Myocyte (in vitro differentiated cells): ENCODE measurements around the gene TBX6. TPM values are rescaled to one million over a fixed set of nuclear protein-coding genes. Genes with fewer than 3 reads are reported as not detected.

ENCODE experiments used
- DNase-seq: peaks from one replicate; pipeline ENCODE4 v3.0.0-alpha.2; 2012; ENCODE audit warnings: low read depth
- total RNA-seq: library from RNA; depleted of rRNA; stranded (reverse); fragments of >200 nt; gene quantifications from 2 replicates; pipeline ENCODE4 v1.2.3, GENCODE V29; 2014

The TBX6 gene
- total RNA-seq, 1 donor from 2014 or later, result 0.45 TPM

GRCh38 chr16:30087181-30087898, 4.4 kb downstream of the TBX6 start:
- no peak for DNase-seq

- no peak for DNase-seq
Measured at GRCh38 chr16:30086291-30087140, 5.2 kb downstream of the TBX6 start.

- DNase-seq, result no peak
Measured at GRCh38 chr16:30085820-30086219, 5.9 kb downstream of the TBX6 start.

GRCh38 chr16:30085247-30085646, 6.5 kb downstream of the TBX6 start:
- no peak for DNase-seq

- no peak for DNase-seq
Measured at GRCh38 chr16:30084816-30085159, 6.9 kb downstream of the TBX6 start.

GRCh38 chr16:30084096-30084815, 7.5 kb downstream of the TBX6 start:
- no peak for DNase-seq

- DNase-seq, result no peak
Measured at GRCh38 chr16:30083216-30084055, 8.3 kb downstream of the TBX6 start.

- DNase-seq, result no peak
Measured at GRCh38 chr16:30082545-30083090, 9.1 kb downstream of the TBX6 start.

- DNase-seq, result no peak
Measured at GRCh38 chr16:30079480-30079879, 12.2 kb downstream of the TBX6 start.

- no peak for DNase-seq
Measured at GRCh38 chr16:30078744-30079143, 13.0 kb downstream of the TBX6 start.

GRCh38 chr16:30077656-30078055, 14.1 kb downstream of the TBX6 start:
- peak; percentile 23 for DNase-seq

- DNase-seq, result no peak
Measured at GRCh38 chr16:30076276-30076791, 15.4 kb downstream of the TBX6 start.

- peak; percentile 91 for DNase-seq
Measured at GRCh38 chr16:30075503-30076275, 16.0 kb downstream of the TBX6 start, which contains the start of gene PPP4C. Gene PPP4C, plus strand, starts transcription at chr16:30075994. Its CDS starts 384 bp downstream, at chr16:30076378.

GRCh38 chr16:30070490-30070889, 21.2 kb downstream of the TBX6 start:
- DNase-seq, result no peak

GRCh38 chr16:30069611-30070462, 21.9 kb downstream of the TBX6 start:
- DNase-seq, result no peak

GRCh38 chr16:30068750-30069610, 22.7 kb downstream of the TBX6 start:
- peak; percentile 36 for DNase-seq

- DNase-seq, result no peak
Measured at GRCh38 chr16:30068333-30068732, 23.4 kb downstream of the TBX6 start.

- no peak for DNase-seq
Measured at GRCh38 chr16:30067584-30067916, 24.2 kb downstream of the TBX6 start.
